ENCODE data around the gene XPNPEP3. TPM values are rescaled to one million over a fixed set of nuclear protein-coding genes. Genes with fewer than 3 reads are reported as not detected.

XPNPEP3 gene
- total and polyA plus RNA-seq, 4 donors, result 5.1 to 24.1 (median 10.4) TPM

- Histone ChIP-seq H3K9ac (ENCODE audit: insufficient read depth in 1 of 2, low read length in 2 of 2) (no peak overlapping the region), H3K4me1 (ENCODE audit: control insufficient read depth in 5 of 5, insufficient read depth in 5 of 5, low read length in 5 of 5) (peaks cover 0 to 7% (median 0%) of the 10 kb centered on the region in 5 donors), H3K36me3 (ENCODE audit: control insufficient read depth in 4 of 4, insufficient read depth in 4 of 4, low read length in 4 of 4) (peaks cover 25 to 33% (median 29%) of the 10 kb centered on the region in 4 donors), H3K9me3 (ENCODE audit: control insufficient read depth in 4 of 4, insufficient read depth in 3 of 4, low read length in 3 of 4) (no peaks in the 10 kb centered on the region), H3K4me3 (no peak overlapping the region), H3K27me3 (ENCODE audit: control insufficient read depth in 3 of 3, insufficient read depth in 3 of 3, low read length in 2 of 3) (no peaks in the 10 kb centered on the region), H3K27ac (ENCODE audit: low read depth in 1 of 2, low read length in 1 of 2) (no peak overlapping the region)
- ATAC-seq (ENCODE audit: insufficient read depth, low FRiP score) (no peak), DNase-seq (no peak)
- 44 to 80% methylated on average over 7 of the region's 7 CpGs for WGBS, 2 donors
- no peak for TF ChIP-seq CTCF (IDR thresholded peaks at IDR 0.05; ENCODE audit: control extremely low read depth, extremely low read depth)
These were observed 109.8 kb downstream of the XPNPEP3 start for GRCh38 chr22:40966726-40967085.

GRCh38 chr22:40967111-40967760, 110.3 kb downstream of the XPNPEP3 start:
- Histone ChIP-seq H3K4me1 (ENCODE audit: control insufficient read depth in 5 of 5, insufficient read depth in 5 of 5, low read length in 5 of 5) (peaks cover 0 to 7% (median 0%) of the 10 kb centered on the region in 5 donors), H3K9ac (ENCODE audit: insufficient read depth in 1 of 2, low read length in 2 of 2) (no peak overlapping the region), H3K27ac (ENCODE audit: low read depth in 1 of 2, low read length in 1 of 2) (no peak overlapping the region), H3K36me3 (ENCODE audit: control insufficient read depth in 4 of 4, insufficient read depth in 4 of 4, low read length in 4 of 4) (peaks cover 27 to 33% (median 30%) of the 10 kb centered on the region in 4 donors), H3K4me3 (no peak overlapping the region), H3K27me3 (ENCODE audit: control insufficient read depth in 3 of 3, insufficient read depth in 3 of 3, low read length in 2 of 3) (no peaks in the 10 kb centered on the region), H3K9me3 (ENCODE audit: control insufficient read depth in 4 of 4, insufficient read depth in 3 of 4, low read length in 3 of 4) (no peaks in the 10 kb centered on the region)
- DNase-seq (no peak), ATAC-seq (ENCODE audit: insufficient read depth, low FRiP score) (no peak)
- WGBS, 2 donors, result 50 to 69% methylated on average over 8 of the region's 8 CpGs
- no peak for TF ChIP-seq CTCF (IDR thresholded peaks at IDR 0.05; ENCODE audit: control extremely low read depth, extremely low read depth)

GRCh38 chr22:40972587-40972986, 115.6 kb downstream of the XPNPEP3 start:
- H3K27ac ChIP-seq (ENCODE audit: low read depth in 1 of 2, low read length in 1 of 2), result no peak overlapping the region
- 96 to 97% methylated on average over 6 of the region's 6 CpGs for WGBS, 2 donors
- no peaks in the 10 kb centered on the region for H3K27me3 ChIP-seq (ENCODE audit: control insufficient read depth in 3 of 3, insufficient read depth in 3 of 3, low read length in 2 of 3)
- ATAC-seq (ENCODE audit: insufficient read depth, low FRiP score) (no peak), DNase-seq (no peak)
- H3K36me3 ChIP-seq (ENCODE audit: control insufficient read depth in 4 of 4, insufficient read depth in 4 of 4, low read length in 4 of 4), result peaks cover 18 to 26% (median 24%) of the 10 kb centered on the region in 4 donors
- H3K9me3 ChIP-seq (ENCODE audit: control insufficient read depth in 4 of 4, insufficient read depth in 3 of 4, low read length in 3 of 4), result no peaks in the 10 kb centered on the region
- no peak for TF ChIP-seq CTCF (IDR thresholded peaks at IDR 0.05; ENCODE audit: control extremely low read depth, extremely low read depth)
- H3K9ac ChIP-seq (ENCODE audit: insufficient read depth in 1 of 2, low read length in 2 of 2), result no peak overlapping the region
- no peaks in the 10 kb centered on the region for H3K4me1 ChIP-seq (ENCODE audit: control insufficient read depth in 5 of 5, insufficient read depth in 5 of 5, low read length in 5 of 5)
- H3K4me3 ChIP-seq, result no peak overlapping the region

- WGBS, 2 donors, result 97% methylated on average over 13 of the region's 13 CpGs
- H3K4me3 ChIP-seq, result no peak overlapping the region
- ATAC-seq (ENCODE audit: insufficient read depth, low FRiP score) (no peak), DNase-seq (no peak)
- TF ChIP-seq CTCF (IDR thresholded peaks at IDR 0.05; ENCODE audit: control extremely low read depth, extremely low read depth), result no peak
- no peaks in the 10 kb centered on the region for H3K9me3 ChIP-seq (ENCODE audit: control insufficient read depth in 4 of 4, insufficient read depth in 3 of 4, low read length in 3 of 4)
- peaks cover 13 to 24% (median 21%) of the 10 kb centered on the region in 4 donors for H3K36me3 ChIP-seq (ENCODE audit: control insufficient read depth in 4 of 4, insufficient read depth in 4 of 4, low read length in 4 of 4)
- H3K27me3 ChIP-seq (ENCODE audit: control insufficient read depth in 3 of 3, insufficient read depth in 3 of 3, low read length in 2 of 3), result no peaks in the 10 kb centered on the region
- H3K9ac ChIP-seq (ENCODE audit: insufficient read depth in 1 of 2, low read length in 2 of 2), result no peak overlapping the region
- H3K27ac ChIP-seq (ENCODE audit: low read depth in 1 of 2, low read length in 1 of 2), result no peak overlapping the region
- no peaks in the 10 kb centered on the region for H3K4me1 ChIP-seq (ENCODE audit: control insufficient read depth in 5 of 5, insufficient read depth in 5 of 5, low read length in 5 of 5)
These were observed 116.2 kb downstream of the XPNPEP3 start for GRCh38 chr22:40973144-40973543.

Measured in lung (tissue), 12 donors.